PFSK-1 (cell line): ENCODE data around the gene MEN1.

Experiments
- FOXP2 ChIP-seq: optimal IDR thresholded peaks from 2 replicates; pipeline ENCODE3; 2011; ENCODE audit warnings: borderline replicate concordance, control low read depth, inconsistent platforms; ENCODE audit not compliant: insufficient read depth; ENCODE audit errors: extremely low read length, extremely low read depth
- POLR2AphosphoS5 ChIP-seq: IDR thresholded peaks from 2 replicates; pipeline ENCODE4 v1.6.1; 2012; ENCODE audit warnings: low read depth, mild to moderate bottlenecking, control low read depth, low read length, moderate library complexity
- TAF1 ChIP-seq: IDR thresholded peaks from 2 replicates; pipeline ENCODE4 v1.6.1; 2012; ENCODE audit warnings: low read length, control low read depth, borderline replicate concordance; ENCODE audit not compliant: insufficient read depth

DNA sequence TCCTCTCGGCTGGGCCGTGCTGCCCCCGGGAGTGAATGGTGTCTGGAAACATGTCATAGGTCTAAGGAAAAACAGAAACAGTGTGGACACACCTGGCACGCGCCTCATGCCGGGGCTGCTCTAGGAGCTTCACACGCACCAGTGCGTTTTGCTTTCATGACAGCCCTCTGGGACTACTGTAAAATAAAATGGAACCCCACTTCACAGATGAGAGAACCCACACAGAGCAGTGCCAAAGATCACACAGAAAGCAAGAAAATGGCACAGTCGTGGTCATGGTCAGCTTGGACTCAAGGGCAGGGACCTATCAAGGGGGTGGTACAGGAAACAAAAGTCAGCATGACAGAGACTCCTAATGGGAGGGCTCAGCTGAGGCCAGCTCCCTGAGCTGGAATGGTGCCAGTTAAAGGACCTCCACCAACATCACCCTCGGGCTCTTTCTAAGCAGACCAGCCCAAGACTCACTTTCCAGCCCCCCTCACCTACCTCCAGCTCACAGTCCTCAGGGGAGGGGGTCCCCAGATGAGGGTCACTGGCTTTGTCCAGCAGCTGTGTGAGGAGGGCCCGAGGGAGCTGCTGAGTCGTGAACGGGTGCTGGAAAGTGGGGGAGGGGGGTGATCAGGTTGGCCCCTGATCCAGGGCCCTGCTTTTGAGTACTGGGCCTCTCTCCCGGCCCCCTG is 10.6 kb downstream of the MEN1 start:
- TF ChIP-seq POLR2AphosphoS5 (no peak), FOXP2 (no peak), TAF1 (no peak)
